Measurements from ENCODE around the gene MAN2A2.

Gene MAN2A2

GRCh38 chr15:90959028-90959595, 56.0 kb downstream of the MAN2A2 start:
- DNase-seq = no peak
- TF ChIP-seq CTCF (IDR thresholded peaks at IDR 0.05; ENCODE audit: low read depth, low read length, missing control alignments) = no peak
- peaks cover 5% of the 10 kb centered on the region for H3K36me3 ChIP-seq (replicated peaks)
- in situ Hi-C loops (cut with HindIII; ENCODE audit: low pct_ligation_motif_present, low sequenced_read_pairs) = no loop called here
- no peak overlapping the region for H3K4me3 ChIP-seq (ENCODE audit: low read depth, low read length)
- H3K27ac ChIP-seq = no peak overlapping the region
- H3K27me3 ChIP-seq (replicated peaks) = no peaks in the 10 kb centered on the region

GRCh38 chr15:90959894-90960293, 56.8 kb downstream of the MAN2A2 start:
- peaks cover 5% of the 10 kb centered on the region for H3K36me3 ChIP-seq (replicated peaks)
- H3K4me3 ChIP-seq (ENCODE audit: low read depth, low read length) = no peak overlapping the region
- in situ Hi-C loops (cut with HindIII; ENCODE audit: low pct_ligation_motif_present, low sequenced_read_pairs) = no loop called here
- TF ChIP-seq CTCF (IDR thresholded peaks at IDR 0.05; ENCODE audit: low read depth, low read length, missing control alignments) = no peak
- H3K27me3 ChIP-seq (replicated peaks) = no peaks in the 10 kb centered on the region
- no peak overlapping the region for H3K27ac ChIP-seq
- DNase-seq = no peak

GRCh38 chr15:90960298-90961091, 57.4 kb downstream of the MAN2A2 start:
- Histone ChIP-seq H3K36me3 (replicated peaks) (peaks cover 5% of the 10 kb centered on the region), H3K4me3 (ENCODE audit: low read depth, low read length) (no peak overlapping the region), H3K27ac (no peak overlapping the region), H3K27me3 (replicated peaks) (no peaks in the 10 kb centered on the region)
- in situ Hi-C loops (cut with HindIII; ENCODE audit: low pct_ligation_motif_present, low sequenced_read_pairs) = no loop called here
- no peak for DNase-seq
- no peak for TF ChIP-seq CTCF (IDR thresholded peaks at IDR 0.05; ENCODE audit: low read depth, low read length, missing control alignments)

GRCh38 chr15:90962021-90962420, 58.9 kb downstream of the MAN2A2 start:
- DNase-seq = no peak
- in situ Hi-C loops (cut with HindIII; ENCODE audit: low pct_ligation_motif_present, low sequenced_read_pairs) = no loop called here
- no peak for TF ChIP-seq CTCF (IDR thresholded peaks at IDR 0.05; ENCODE audit: low read depth, low read length, missing control alignments)
- Histone ChIP-seq H3K27me3 (replicated peaks) (no peaks in the 10 kb centered on the region), H3K4me3 (ENCODE audit: low read depth, low read length) (no peak overlapping the region), H3K27ac (no peak overlapping the region), H3K36me3 (replicated peaks) (peaks cover 15% of the 10 kb centered on the region)

GRCh38 chr15:90966262-90966661, 63.2 kb downstream of the MAN2A2 start:
- H3K36me3 ChIP-seq (replicated peaks) = peaks cover 30% of the 10 kb centered on the region
- in situ Hi-C loops (cut with HindIII; ENCODE audit: low pct_ligation_motif_present, low sequenced_read_pairs) = no loop called here
- TF ChIP-seq CTCF (IDR thresholded peaks at IDR 0.05; ENCODE audit: low read depth, low read length, missing control alignments) = no peak
- no peak overlapping the region for H3K4me3 ChIP-seq (ENCODE audit: low read depth, low read length)
- DNase-seq = no peak
- H3K27ac ChIP-seq = no peak overlapping the region
- H3K27me3 ChIP-seq (replicated peaks) = no peaks in the 10 kb centered on the region
